AG04449 (cell line): ENCODE measurements around the gene FRMD4A.

Experiments
- CTCF ChIA-PET: fragments of 350-600 bp; formaldehyde crosslinking; extraction: SDS; loops from one replicate; lab custom pipeline; 2021; ENCODE audit warnings: antibody characterized with exemption; lab: Yijun Ruan, JAX
- POLR2A ChIA-PET: fragments of 400-600, 350-600 bp; formaldehyde crosslinking; extraction: SDS; loops from one replicate; lab custom pipeline; 2020; ENCODE audit warnings: antibody characterized with exemption, inconsistent platforms; lab: Yijun Ruan, JAX
- DNase-seq: peaks from one replicate; pipeline ENCODE4 v3.0.0-alpha.2; 2010; ENCODE audit warnings: low read depth, low spot score
- H3K4me3 ChIP-seq: 2 replicates; pipeline ENCODE4 v1.5.1; 2011; ENCODE audit warnings: low read depth, mild to moderate bottlenecking, control low read depth, low read length
- TF ChIP-seq, protein P1 (sequence below): IDR thresholded peaks from one replicate; pipeline ENCODE4 v1.5.1; 2011; ENCODE audit warnings: mild to moderate bottlenecking, moderate library complexity, low read length, control low read depth, inconsistent platforms; ENCODE audit not compliant: insufficient read depth; ENCODE audit errors: missing control alignments

Gene FRMD4A

DNA sequence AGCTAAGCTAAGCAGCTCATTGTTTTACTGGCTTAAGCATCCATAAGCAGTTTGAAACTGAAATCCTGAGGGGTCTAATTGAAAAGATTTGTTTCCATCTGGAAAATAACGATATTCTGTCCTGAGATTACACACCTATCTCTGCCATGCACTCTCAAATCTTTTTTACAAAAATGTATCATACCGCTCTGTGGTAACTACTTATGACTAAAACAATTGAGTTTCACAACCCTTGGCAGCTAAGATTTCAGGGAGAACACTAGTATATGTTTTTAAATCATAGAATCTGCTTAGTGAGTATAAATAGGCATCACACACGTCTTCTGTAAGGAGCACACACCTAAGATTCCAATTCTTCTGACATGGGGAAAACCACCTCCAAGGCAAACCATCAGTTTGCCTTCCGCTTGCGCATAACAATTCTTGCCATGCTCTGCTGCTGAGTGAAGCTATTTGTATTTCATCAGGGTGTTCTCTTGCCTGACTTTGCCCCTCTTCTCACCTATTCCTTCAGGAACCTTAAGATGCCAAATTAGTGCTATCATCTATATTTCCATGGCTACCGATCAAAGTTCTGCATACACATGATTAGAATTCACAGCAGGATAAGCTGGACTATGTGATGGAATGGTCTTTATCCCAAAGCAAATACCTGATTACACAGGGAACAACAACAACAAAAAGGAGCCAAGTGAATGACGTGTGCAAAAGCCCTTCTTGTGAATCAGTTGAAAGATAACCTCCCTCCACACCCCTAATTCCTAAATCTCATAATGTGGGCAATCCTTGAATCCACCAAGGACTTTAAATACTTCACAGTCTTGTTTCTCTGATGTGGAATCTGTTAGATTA lies 703.0 kb downstream of the FRMD4A start:
- DNase-seq = no peak
- TF ChIP-seq, protein P1, sequence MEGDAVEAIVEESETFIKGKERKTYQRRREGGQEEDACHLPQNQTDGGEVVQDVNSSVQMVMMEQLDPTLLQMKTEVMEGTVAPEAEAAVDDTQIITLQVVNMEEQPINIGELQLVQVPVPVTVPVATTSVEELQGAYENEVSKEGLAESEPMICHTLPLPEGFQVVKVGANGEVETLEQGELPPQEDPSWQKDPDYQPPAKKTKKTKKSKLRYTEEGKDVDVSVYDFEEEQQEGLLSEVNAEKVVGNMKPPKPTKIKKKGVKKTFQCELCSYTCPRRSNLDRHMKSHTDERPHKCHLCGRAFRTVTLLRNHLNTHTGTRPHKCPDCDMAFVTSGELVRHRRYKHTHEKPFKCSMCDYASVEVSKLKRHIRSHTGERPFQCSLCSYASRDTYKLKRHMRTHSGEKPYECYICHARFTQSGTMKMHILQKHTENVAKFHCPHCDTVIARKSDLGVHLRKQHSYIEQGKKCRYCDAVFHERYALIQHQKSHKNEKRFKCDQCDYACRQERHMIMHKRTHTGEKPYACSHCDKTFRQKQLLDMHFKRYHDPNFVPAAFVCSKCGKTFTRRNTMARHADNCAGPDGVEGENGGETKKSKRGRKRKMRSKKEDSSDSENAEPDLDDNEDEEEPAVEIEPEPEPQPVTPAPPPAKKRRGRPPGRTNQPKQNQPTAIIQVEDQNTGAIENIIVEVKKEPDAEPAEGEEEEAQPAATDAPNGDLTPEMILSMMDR = no peak
- no peak overlapping the region for H3K4me3 ChIP-seq
- ChIA-PET POLR2A (no interaction called here), CTCF (interaction anchor here (1.3 kb wide), 1 partner anchor 152 kb away, joined by 3 read pairs; no protein-coding TSS in a partner anchor)

DNA sequence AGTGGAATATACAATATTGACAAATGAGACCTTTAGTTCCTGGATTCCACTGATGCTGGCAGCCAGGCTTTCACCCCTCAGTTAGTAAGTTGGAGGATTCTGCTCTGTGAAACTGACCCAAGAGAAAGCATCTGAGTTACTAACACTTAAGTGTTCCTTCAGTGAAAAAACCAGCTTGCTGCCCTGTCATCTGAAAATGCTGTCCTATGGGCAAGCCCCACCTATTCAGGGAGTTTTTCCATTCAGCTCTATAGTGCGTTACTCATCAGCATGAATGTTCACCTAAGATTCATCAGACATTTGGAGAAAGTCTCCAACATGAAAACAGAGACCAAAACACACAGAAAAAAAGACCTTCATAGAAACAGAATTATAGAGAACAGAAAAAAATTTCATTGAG lies 706.1 kb downstream of the FRMD4A start:
- ChIA-PET CTCF (interaction anchor here (1.0 kb wide), 1 partner anchor 27 kb away, joined by 3 read pairs; no protein-coding TSS in a partner anchor), POLR2A (no interaction called here)
- H3K4me3 ChIP-seq = no peak overlapping the region
- TF ChIP-seq, protein P1 = no peak
- DNase-seq = no peak

DNA sequence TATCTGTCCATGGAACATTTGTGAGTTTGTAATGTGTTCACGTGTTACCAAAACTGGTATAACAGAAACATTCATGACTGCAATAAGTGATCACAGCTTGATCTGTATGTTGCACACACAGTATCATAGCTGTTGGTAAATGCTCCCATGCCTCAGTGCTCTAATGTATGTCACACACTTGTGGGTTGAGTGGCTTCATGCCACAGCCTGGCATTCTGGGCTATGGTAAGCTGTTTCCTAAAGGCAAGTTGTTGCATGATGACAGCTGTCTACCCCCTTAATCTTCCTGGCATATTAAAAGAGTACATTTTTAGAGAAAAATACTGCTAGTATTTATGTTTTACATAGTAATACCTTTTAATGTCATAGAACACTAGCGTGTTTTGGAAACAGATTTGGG lies 708.8 kb downstream of the FRMD4A start:
- TF ChIP-seq, protein P1 = no peak
- POLR2A ChIA-PET = no interaction called here

DNA sequence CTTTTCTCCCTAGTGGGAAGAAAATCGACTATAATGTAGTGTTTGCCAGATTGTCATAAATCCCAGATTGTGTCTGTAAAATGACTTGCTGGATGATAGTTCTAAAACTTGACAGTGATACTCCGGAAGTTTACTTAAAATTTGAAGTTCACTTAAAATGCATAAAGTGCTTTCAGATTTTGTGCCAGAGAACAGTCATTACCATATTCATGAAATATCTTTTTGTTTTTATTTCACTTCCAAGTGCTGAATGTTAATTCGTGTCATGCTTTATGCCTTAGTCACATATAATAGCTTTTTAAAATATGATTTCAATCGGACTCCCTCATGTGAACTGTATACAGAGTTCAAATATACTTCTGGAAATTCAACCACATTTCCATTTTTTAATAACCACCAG lies 713.6 kb downstream of the FRMD4A start:
- POLR2A ChIA-PET = no interaction called here
- CTCF ChIA-PET = interaction anchor here (1.1 to 1.7 kb wide), 4 partner anchors 10 to 245 kb away, joined by 4 to 15 read pairs (median 5); no protein-coding TSS in a partner anchor
- TF ChIP-seq, protein P1 = no peak
- no peak for DNase-seq
- no peak overlapping the region for H3K4me3 ChIP-seq

More for the DNA sequence above, 708.8 kb downstream of the FRMD4A start:
- H3K4me3 ChIP-seq = no peak overlapping the region
- CTCF ChIA-PET = interaction anchor here (0.9 to 1.8 kb wide), 3 partner anchors 9 to 38 kb away, joined by 3 to 5 read pairs (median 4); no protein-coding TSS in a partner anchor
- DNase-seq = no peak

DNA sequence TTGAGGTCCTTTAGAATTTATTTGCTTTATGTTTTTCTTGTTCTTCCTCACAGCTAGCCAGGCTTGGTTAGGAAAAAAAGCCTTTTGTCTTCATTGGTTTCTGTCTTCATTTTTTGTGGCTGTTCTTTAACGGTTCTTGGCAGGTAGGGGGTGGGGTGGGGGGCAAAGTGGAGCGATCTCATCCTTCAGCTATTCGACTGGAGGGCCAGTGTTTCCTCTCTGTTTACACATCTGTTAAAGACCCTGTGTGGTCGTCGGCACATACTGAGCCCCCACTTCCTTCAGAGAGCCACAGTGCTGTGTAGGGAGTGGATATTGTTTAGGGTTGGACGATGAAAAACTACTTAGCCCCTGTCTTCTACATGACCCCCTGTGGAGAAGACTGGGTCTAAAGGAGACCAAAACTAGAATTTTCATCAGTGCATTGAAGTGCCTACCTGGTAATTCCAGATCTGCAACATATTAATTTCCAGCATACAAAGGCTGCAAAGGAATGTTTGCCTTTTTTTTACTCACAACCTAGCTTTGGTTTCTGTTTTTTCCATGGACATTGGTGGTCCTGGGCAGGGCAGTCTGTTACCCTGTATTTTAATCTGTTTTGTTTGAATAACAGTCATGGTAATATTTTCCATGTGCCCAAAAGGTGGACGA lies 714.9 kb downstream of the FRMD4A start:
- ChIA-PET CTCF (interaction anchor here (0.7 to 4.1 kb wide), 7 partner anchors 12 to 161 kb away, joined by 3 to 43 read pairs (median 4); partner anchors contain the start of gene PRPF18), POLR2A (no interaction called here)
- no peak for DNase-seq
- H3K4me3 ChIP-seq = no peak overlapping the region
- TF ChIP-seq, protein P1 = no peak
